Bronchial epithelial cell (primary cell): Measurements from ENCODE around the gene NAA10. TPM values are rescaled to one million over a fixed set of nuclear protein-coding genes. Genes with fewer than 3 reads are reported as not detected.

Experiments
- DNase-seq: peaks from one replicate; pipeline ENCODE4 v3.0.0-alpha.2; 2010; ENCODE audit warnings: low read depth
- FAIRE-seq: peaks from 2 replicates; lab custom pipeline; 2011; peaks lifted over from hg19 to GRCh38; lab: Jason Lieb, UNC
- H3K27me3 ChIP-seq: 2 replicates; pipeline ENCODE4 v1.5.1; 2011; ENCODE audit warnings: low read length; ENCODE audit not compliant: control insufficient read depth, insufficient read depth
- H3K36me3 ChIP-seq: 2 replicates; pipeline ENCODE4 v1.5.1; 2011; ENCODE audit warnings: low read length; ENCODE audit not compliant: control insufficient read depth, insufficient read depth
- H3K4me3 ChIP-seq: 2 replicates; pipeline ENCODE4 v1.5.1; 2011; ENCODE audit warnings: mild to moderate bottlenecking, low read depth, low read length, control low read depth
- CTCF ChIP-seq: IDR thresholded peaks from 2 replicates; pipeline ENCODE4 v1.5.1; 2011; ENCODE audit warnings: mild to moderate bottlenecking, moderate library complexity, low read length, control low read depth, inconsistent platforms; ENCODE audit not compliant: insufficient read depth, severe bottlenecking
- total RNA-seq: library from RNA; depleted of rRNA; stranded (reverse); fragments of >200 nt; gene quantifications from 2 replicates; pipeline ENCODE4 v1.2.1, GENCODE V29; 2014

NAA10 gene
- total RNA-seq, 1 donor from 2014 or later, result 56.9 TPM

GRCh38 chrX:153948002-153948466 is 13.2 kb upstream of the NAA10 start:
- no peak for FAIRE-seq
- no peak for TF ChIP-seq CTCF
- DNase-seq, result no peak
- peaks cover 18% of the 10 kb centered on the region for H3K36me3 ChIP-seq
- no peak overlapping the region for H3K4me3 ChIP-seq
- no peaks in the 10 kb centered on the region for H3K27me3 ChIP-seq

DNA sequence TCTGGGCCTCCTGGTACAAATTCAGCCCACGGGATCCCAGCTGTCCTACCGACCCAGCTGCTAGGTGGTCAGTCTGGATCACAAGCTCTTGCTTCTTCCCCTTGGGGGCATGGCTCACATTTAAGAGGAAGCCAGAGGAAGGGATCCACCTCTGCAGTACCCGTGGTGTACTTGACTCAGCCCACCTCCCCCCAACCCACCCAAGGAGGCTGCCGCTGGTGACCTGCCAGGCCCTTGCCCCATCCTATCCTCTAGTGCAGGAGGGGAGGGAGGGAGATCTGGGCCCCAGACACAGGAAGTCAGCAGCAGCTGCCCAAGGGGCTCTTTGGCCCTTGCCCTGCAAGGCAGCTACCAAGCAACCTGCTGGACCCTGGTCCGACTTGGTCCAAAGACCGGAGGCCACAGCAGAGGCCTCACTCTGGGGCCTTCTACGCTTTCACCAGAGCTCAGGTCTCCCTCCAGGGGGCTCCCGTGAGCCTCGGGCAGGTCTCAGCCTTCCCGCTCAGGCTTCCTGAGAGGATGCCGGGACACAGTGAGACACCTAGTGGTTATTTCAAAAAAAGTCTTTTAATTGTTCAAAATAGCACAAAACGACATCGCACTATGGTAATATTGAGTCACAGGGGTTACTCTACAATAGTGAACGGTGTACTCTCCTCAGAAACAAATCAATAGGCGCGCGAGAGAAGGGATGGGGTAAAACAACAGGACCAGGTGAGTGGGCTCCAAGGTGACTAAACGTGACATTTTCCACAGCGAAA is 12.4 kb upstream of the NAA10 start:
- DNase-seq (peak; percentile 69), FAIRE-seq (peak; percentile 36)
- TF ChIP-seq CTCF, result peak; percentile 83
- Histone ChIP-seq H3K27me3 (no peaks in the 10 kb centered on the region), H3K36me3 (peaks cover 13% of the 10 kb centered on the region), H3K4me3 (no peak overlapping the region)

- Histone ChIP-seq H3K36me3 (peaks cover 6% of the 10 kb centered on the region), H3K4me3 (no peak overlapping the region), H3K27me3 (no peaks in the 10 kb centered on the region)
- DNase-seq, result no peak
- TF ChIP-seq CTCF, result no peak
- FAIRE-seq, result no peak
Measured at GRCh38 chrX:153945956-153946943, 11.4 kb upstream of the NAA10 start.

DNA sequence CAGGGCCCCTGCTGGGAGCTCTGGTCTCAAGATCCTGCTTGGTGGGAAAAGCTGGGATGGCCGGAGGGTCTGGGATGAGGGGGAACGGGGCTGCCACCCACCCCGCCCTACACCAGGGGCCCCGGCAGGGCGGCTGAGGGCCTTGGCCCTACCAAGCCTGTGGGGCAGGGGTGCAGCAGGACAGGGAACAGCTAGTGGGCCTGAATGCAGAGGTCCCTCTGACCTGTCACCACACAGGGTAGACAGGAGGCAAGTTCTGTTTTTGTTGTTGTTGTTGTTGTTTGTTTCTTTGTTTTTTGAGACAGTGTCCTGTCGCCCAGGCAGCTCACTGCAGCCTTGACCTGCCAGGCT is 9.9 kb upstream of the NAA10 start:
- Histone ChIP-seq H3K36me3 (peaks cover 2% of the 10 kb centered on the region), H3K27me3 (no peaks in the 10 kb centered on the region), H3K4me3 (no peak overlapping the region)
- FAIRE-seq (no peak), DNase-seq (no peak)
- no peak for TF ChIP-seq CTCF

DNA sequence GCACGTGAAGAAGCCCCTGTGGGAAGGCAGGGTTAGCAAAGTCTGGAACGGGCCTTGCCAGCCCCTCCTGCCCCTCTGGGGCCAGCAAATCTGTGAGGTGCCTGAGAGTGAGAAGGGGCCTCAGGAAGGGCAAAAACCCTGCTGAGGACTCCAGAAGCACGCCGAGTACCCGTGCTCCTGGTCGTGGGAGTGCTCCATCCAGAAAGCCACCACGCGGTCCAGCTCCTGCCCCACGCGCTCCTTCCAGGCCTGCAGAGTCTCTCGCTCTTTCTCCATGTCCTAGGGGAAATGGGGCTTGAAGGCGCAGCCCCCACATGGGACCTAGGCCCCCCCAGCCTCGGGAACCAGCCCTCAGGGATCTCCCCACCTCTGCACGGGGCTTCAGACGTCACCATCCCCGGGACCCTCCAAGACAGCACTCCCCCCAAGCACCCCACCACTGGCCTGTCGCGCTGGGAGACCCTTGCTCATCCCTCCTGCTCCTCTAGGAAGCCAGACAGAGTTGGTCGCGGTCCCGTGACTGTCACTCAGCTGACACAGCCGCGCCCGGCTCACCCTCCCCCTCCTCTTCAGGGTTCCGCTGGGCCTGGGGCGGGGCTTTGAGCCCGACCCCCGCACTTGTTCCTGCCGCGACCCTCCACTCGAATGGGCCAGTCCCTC is 9.4 kb upstream of the NAA10 start, which contains the start of gene RENBP:
Gene RENBP, minus strand, starts transcription at position 504 of the 660 bp plus-strand sequence. Its CDS starts 33 bp downstream, at position 471.
- FAIRE-seq (no peak), DNase-seq (no peak)
- peak within 1 kb of the TSS; percentile 10 for H3K4me3 ChIP-seq
- H3K36me3 ChIP-seq, result no peaks in the 10 kb centered on the region
- no peak for TF ChIP-seq CTCF
- H3K27me3 ChIP-seq, result no peaks in the 10 kb centered on the region
